MCF 10A (cell line): ENCODE results near the gene SRSF2. TPM values are rescaled to one million over a fixed set of nuclear protein-coding genes. Genes with fewer than 3 reads are reported as not detected.

Experiments
- BruUV-seq: library from RNA; stranded (reverse); fragments of 400-500 nt; replicated peaks from 2 replicates; lab custom pipeline; 2021; lab: Mats Ljungman, UMichigan
- CTCF ChIA-PET: fragments of 300-600 bp; sonication (Branson Sonifier 250); formaldehyde crosslinking; extraction: SDS; loops from one replicate; lab custom pipeline; 2021; ENCODE audit warnings: antibody characterized with exemption, inconsistent platforms; lab: Yijun Ruan, JAX
- POLR2A ChIA-PET: fragments of 300-600, 350-650 bp; sonication (Branson Sonifier 250); formaldehyde crosslinking; extraction: SDS; loops from one replicate; lab custom pipeline; 2020; ENCODE audit warnings: antibody characterized with exemption, inconsistent platforms; lab: Yijun Ruan, JAX
- DNase-seq: peaks from one replicate; pipeline ENCODE4 v3.0.0-alpha.2; 2018; ENCODE audit not compliant: unreplicated experiment
- H3K27ac Mint-ChIP-seq: one replicate; pipeline ENCODE4 v1.8.0; 2022; ENCODE audit warnings: mild to moderate bottlenecking, low read depth, mixed read lengths; ENCODE audit not compliant: unreplicated experiment
- H3K27me3 Mint-ChIP-seq: one replicate; pipeline ENCODE4 v1.8.0; 2022; ENCODE audit warnings: mixed read lengths; ENCODE audit not compliant: insufficient read depth, unreplicated experiment
- H3K36me3 Mint-ChIP-seq: one replicate; pipeline ENCODE4 v1.8.0; 2022; ENCODE audit warnings: mild to moderate bottlenecking, moderate library complexity, mixed read lengths; ENCODE audit not compliant: insufficient read depth, unreplicated experiment
- H3K4me1 Mint-ChIP-seq: one replicate; pipeline ENCODE4 v1.8.0; 2022; ENCODE audit warnings: mixed read lengths; ENCODE audit not compliant: insufficient read depth, unreplicated experiment
- H3K4me3 Mint-ChIP-seq: one replicate; pipeline ENCODE4 v1.8.0; 2022; ENCODE audit warnings: mild to moderate bottlenecking, moderate library complexity, mixed read lengths; ENCODE audit not compliant: unreplicated experiment
- H3K9me3 Mint-ChIP-seq: one replicate; pipeline ENCODE4 v1.8.0; 2022; ENCODE audit warnings: mixed read lengths; ENCODE audit not compliant: unreplicated experiment
- CTCF ChIP-seq: fragments of 200-600 bp; IDR thresholded peaks from one replicate; pipeline ENCODE4 v1.8.0; 2022; ENCODE audit warnings: antibody characterized with exemption, mild to moderate bottlenecking; ENCODE audit not compliant: unreplicated experiment
- intact Hi-C: fragments of 100-400 bp; cut with micrococcal nuclease; formaldehyde crosslinking; loops from 2 replicates; pipeline ENCODE4 v1.14.1; 2022
- total RNA-seq: library from RNA; stranded (reverse); gene quantifications from 2 replicates; pipeline ENCODE4 v1.2.3, GENCODE V29; 2022

The SRSF2 gene
- total RNA-seq, 1 experiment from 2014 or later: 168 TPM

- DNase-seq: peak; percentile 25
- intact Hi-C loops: loop anchor here (10.0 kb wide), 1 partner anchor 329 kb away; no protein-coding TSS in a partner anchor
- Mint-ChIP-seq H3K4me1 (peaks cover 20% of the 10 kb centered on the region), H3K27ac (peak overlapping the region; percentile 97), H3K27me3 (no peaks in the 10 kb centered on the region), H3K9me3 (no peaks in the 10 kb centered on the region), H3K36me3 (peaks cover 74% of the 10 kb centered on the region), H3K4me3 (peak overlapping the region; percentile 100)
- no TSS peak for BruUV-seq
- no peak for TF ChIP-seq CTCF
- CTCF ChIA-PET: interaction anchor here (0.7 to 0.9 kb wide), 2 partner anchors 20 to 1409 kb away, joined by 3 to 4 read pairs; no protein-coding TSS in a partner anchor
- POLR2A ChIA-PET: interaction anchor here (0.5 to 9.1 kb wide), 20 partner anchors 10 to 866 kb away, joined by 3 to 150 read pairs (median 6); partner anchors contain the start of genes JMJD6, METTL23, MXRA7 and PRCD
These were observed 1.4 kb downstream of the SRSF2 start for GRCh38 chr17:76735586-76736348.

- ChIA-PET CTCF (interaction anchor here (0.7 to 0.9 kb wide), 2 partner anchors 20 to 1410 kb away, joined by 3 to 4 read pairs; no protein-coding TSS in a partner anchor), POLR2A (interaction anchor here (0.6 to 9.1 kb wide), 19 partner anchors 9 to 867 kb away, joined by 3 to 150 read pairs (median 5); partner anchors contain the start of genes JMJD6, METTL23, MXRA7 and PRCD)
- Mint-ChIP-seq H3K36me3 (peaks cover 78% of the 10 kb centered on the region), H3K27ac (peak overlapping the region; percentile 97), H3K9me3 (no peaks in the 10 kb centered on the region), H3K27me3 (no peaks in the 10 kb centered on the region), H3K4me1 (peaks cover 20% of the 10 kb centered on the region), H3K4me3 (peak overlapping the region; percentile 100)
- intact Hi-C loops: loop anchor here (10.0 kb wide), 1 partner anchor 330 kb away; no protein-coding TSS in a partner anchor
- DNase-seq: peak; percentile 41
- TF ChIP-seq CTCF: no peak
- no TSS peak for BruUV-seq
These were observed 2.1 kb downstream of the SRSF2 start for GRCh38 chr17:76735006-76735405.

GRCh38 chr17:76734080-76734840 lies 2.9 kb downstream of the SRSF2 start:
- peaks cover 20% of the 10 kb centered on the region for H3K4me1 Mint-ChIP-seq
- ChIA-PET POLR2A (interaction anchor here (0.7 to 9.1 kb wide), 13 partner anchors 8 to 552 kb away, joined by 3 to 150 read pairs (median 7); partner anchors contain the start of genes JMJD6, METTL23 and MXRA7), CTCF (interaction anchor here (0.7 kb wide), 1 partner anchor 525 kb away, joined by 3 read pairs; no protein-coding TSS in a partner anchor)
- peaks cover 85% of the 10 kb centered on the region for H3K36me3 Mint-ChIP-seq
- peak overlapping the region; percentile 36 for H3K27ac Mint-ChIP-seq
- H3K9me3 Mint-ChIP-seq: no peaks in the 10 kb centered on the region
- no peak for TF ChIP-seq CTCF
- no peaks in the 10 kb centered on the region for H3K27me3 Mint-ChIP-seq
- BruUV-seq: no TSS peak
- intact Hi-C loops: loop anchor here (10.0 kb wide), 1 partner anchor 331 kb away; no protein-coding TSS in a partner anchor
- H3K4me3 Mint-ChIP-seq: peak overlapping the region; percentile 100
- no peak for DNase-seq
